SH-SY5Y (cell line): ENCODE data around the gene LHFPL3.

Experiments
- GATA2 ChIP-seq: IDR thresholded peaks from 2 replicates; pipeline ENCODE4 v1.6.1; 2011; ENCODE audit warnings: mild to moderate bottlenecking, low read depth, low read length
- GATA3 ChIP-seq: IDR thresholded peaks from 2 replicates; pipeline ENCODE4 v1.6.1; 2011; ENCODE audit warnings: low read depth, mild to moderate bottlenecking, low read length, moderate library complexity

DNA sequence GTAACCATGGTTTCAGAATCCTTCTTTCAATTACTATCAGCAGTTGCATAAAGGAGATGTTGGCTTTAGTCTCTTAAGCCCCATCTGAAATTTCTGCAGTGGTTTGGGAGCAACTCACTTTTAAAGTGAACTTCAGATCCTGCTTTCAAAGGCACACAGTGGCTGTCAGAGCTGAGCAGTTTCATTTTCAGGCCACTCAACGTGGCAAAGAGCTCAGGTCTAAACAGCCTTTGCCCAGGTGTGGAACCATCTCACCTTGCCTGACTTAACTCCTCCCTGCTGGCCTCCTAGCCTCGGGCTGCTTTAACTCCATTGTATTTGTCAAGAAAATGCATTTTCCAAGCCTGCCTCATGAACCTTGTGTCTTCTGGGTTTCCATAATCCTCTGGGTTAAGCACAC is 488.1 kb downstream of the LHFPL3 start:
- TF ChIP-seq GATA2, result no peak
- TF ChIP-seq GATA3, result no peak
